ENCODE measurements around the gene ARHGAP18.

- TF ChIP-seq CTCF (IDR thresholded peaks at IDR 0.05 in 2 of 3, conservative IDR thresholded peaks at IDR 0.05 in 1 of 3; ENCODE audit: control insufficient read depth in 2 of 3, extremely low read depth in 1 of 3, insufficient read depth in 1 of 3, low read depth in 3 of 3, low read length in 3 of 3), result no peak
- no peak for TF ChIP-seq TCF3 (IDR thresholded peaks at IDR 0.05; ENCODE audit: borderline replicate concordance, insufficient read depth, low read depth, low read length)
- TF ChIP-seq ZNF24 (IDR thresholded peaks at IDR 0.05), result no peak
- no peak for TF ChIP-seq NR2C2 (IDR thresholded peaks at IDR 0.05; ENCODE audit: borderline replicate concordance, control insufficient read depth, insufficient read length, low read depth)
- TF ChIP-seq SRF (IDR thresholded peaks at IDR 0.05; ENCODE audit: low read depth in 2 of 2, low read length in 2 of 2), result no peak
- no peak for TF ChIP-seq ATF3 (IDR thresholded peaks at IDR 0.05; ENCODE audit: borderline replicate concordance, extremely low read depth, low read depth, low read length)
- no peak for TF ChIP-seq RELA (IDR thresholded peaks at IDR 0.05; ENCODE audit: borderline replicate concordance, partially characterized antibody)
- TF ChIP-seq SP1 (IDR thresholded peaks at IDR 0.05; ENCODE audit: low read depth, low read length), result no peak
- no peak for TF ChIP-seq BHLHE40 (IDR thresholded peaks at IDR 0.05; ENCODE audit: borderline replicate concordance in 1 of 2, low read depth in 2 of 2, low read length in 1 of 2)
Observed at GRCh38 chr6:129753422-129753821, 43.4 kb upstream of the ARHGAP18 start.

Data from GM12878 (cell line).